ENCODE data around the gene ARSH. TPM values are rescaled to one million over a fixed set of nuclear protein-coding genes. Genes with fewer than 3 reads are reported as not detected.
"Not testable (repeated sequence)": the region's sequence is repeated elsewhere in the genome, so short reads cannot be mapped to it uniquely, and the experiment has no call there.

Gene ARSH, protein sequence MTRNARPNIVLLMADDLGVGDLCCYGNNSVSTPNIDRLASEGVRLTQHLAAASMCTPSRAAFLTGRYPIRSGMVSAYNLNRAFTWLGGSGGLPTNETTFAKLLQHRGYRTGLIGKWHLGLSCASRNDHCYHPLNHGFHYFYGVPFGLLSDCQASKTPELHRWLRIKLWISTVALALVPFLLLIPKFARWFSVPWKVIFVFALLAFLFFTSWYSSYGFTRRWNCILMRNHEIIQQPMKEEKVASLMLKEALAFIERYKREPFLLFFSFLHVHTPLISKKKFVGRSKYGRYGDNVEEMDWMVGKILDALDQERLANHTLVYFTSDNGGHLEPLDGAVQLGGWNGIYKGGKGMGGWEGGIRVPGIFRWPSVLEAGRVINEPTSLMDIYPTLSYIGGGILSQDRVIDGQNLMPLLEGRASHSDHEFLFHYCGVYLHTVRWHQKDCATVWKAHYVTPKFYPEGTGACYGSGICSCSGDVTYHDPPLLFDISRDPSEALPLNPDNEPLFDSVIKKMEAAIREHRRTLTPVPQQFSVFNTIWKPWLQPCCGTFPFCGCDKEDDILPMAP
- not detected for total RNA-seq

DNA sequence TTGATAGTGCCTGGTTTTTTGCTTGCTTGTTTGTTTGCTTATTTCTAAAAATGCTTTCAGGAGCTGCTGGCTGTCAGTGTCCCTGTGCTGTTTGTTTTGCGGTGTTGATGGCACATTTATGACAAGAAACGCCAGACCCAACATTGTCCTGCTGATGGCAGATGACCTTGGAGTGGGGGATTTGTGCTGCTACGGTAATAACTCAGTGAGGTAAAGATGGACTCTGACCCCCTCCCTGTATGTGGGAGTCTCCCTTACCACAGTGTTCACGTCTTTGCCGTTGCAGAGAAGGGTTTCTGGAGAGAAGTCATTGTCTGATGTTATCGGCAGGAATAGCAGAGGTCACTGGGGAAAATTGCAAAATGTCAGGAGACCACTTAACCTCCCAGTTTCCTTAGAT is at the start of gene ARSH:
TSS of gene ARSH (plus strand) at position 52 of the 400 bp plus-strand sequence. CDS start at position 119, 67 bp downstream.
- no peak within 1 kb of the TSS for H3K4me3 Mint-ChIP-seq
- H3K4me1 Mint-ChIP-seq (ENCODE audit: low read depth) = no peaks in the 10 kb centered on the region
- peaks cover 8% of the 10 kb centered on the region for H3K9me3 Mint-ChIP-seq
- no peak for DNase-seq
- no peak within 1 kb of the TSS for H3K27ac Mint-ChIP-seq
- CTCF ChIA-PET = no interaction called here
- no peaks in the 10 kb centered on the region for H3K27me3 Mint-ChIP-seq (ENCODE audit: low read depth)
- no peaks in the 10 kb centered on the region for H3K36me3 Mint-ChIP-seq (ENCODE audit: low read depth)
- intact Hi-C loops (cut with micrococcal nuclease) = no loop called here

DNA sequence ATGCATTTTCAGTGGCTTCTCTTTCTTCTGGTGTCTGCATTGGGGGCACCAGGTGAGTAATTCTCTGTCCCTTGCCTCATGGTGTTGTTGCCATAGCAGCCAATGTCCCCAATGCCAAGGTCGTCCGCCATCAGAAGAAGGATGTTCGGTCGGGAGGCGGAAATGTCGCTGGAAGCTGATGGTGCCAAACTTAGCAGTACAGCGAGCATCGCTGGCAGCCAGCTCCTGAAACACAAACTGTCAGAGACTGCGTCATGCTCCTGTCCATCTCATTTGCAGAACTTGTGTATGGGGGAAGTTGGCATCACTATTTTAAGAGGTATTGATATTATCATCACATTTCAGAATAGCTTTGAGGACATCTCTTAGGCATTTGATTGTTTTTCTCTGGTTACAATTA is 48.1 kb upstream of the ARSH start:
- no peaks in the 10 kb centered on the region for H3K4me1 Mint-ChIP-seq (ENCODE audit: low read depth)
- intact Hi-C loops (cut with micrococcal nuclease) = no loop called here
- no peaks in the 10 kb centered on the region for H3K9me3 Mint-ChIP-seq

DNA sequence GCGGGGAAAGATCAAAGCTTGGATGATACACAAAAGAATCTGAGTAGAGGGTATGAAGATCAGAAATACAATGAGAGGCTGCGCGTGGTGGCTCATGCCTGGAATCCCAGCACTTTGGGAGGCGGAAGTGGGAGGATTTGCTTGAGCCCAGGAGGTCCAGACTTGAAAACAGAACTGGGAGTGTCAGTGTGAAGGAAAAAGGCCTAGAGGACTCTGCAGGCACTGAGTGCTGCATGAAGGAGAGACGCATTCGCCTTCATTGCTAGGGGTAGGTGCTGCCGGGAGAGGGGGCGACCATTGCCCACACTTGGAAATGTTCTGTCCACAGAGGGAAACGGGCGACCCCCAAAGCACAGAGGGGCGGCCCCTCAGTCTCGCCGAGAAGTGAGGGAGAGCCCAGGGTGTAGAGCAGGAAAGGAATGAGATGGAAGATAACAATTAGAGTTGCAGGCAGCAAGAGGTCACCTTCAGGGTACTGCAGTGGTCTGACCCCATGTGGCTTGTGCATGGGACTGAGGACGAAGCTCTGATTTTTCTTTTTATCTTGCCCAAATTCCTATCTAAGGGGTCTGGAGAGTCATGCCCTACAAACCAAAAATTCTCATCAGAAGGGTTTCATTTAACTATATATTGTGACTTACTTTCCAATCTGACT is 45.4 kb upstream of the ARSH start:
- CTCF ChIA-PET = no interaction called here
- H3K27ac Mint-ChIP-seq = no peak overlapping the region
- peaks cover 2% of the 10 kb centered on the region for H3K4me1 Mint-ChIP-seq (ENCODE audit: low read depth)
- no peak overlapping the region for H3K4me3 Mint-ChIP-seq
- no peaks in the 10 kb centered on the region for H3K9me3 Mint-ChIP-seq
- no peak for DNase-seq
- intact Hi-C loops (cut with micrococcal nuclease) = no loop called here
- peaks cover 3% of the 10 kb centered on the region for H3K27me3 Mint-ChIP-seq (ENCODE audit: low read depth)
- no peaks in the 10 kb centered on the region for H3K36me3 Mint-ChIP-seq (ENCODE audit: low read depth)

More for the DNA sequence above, 48.1 kb upstream of the ARSH start:
- Mint-ChIP-seq H3K4me3 (no peak overlapping the region), H3K36me3 (ENCODE audit: low read depth) (no peaks in the 10 kb centered on the region), H3K27me3 (ENCODE audit: low read depth) (peaks cover 3% of the 10 kb centered on the region), H3K27ac (no peak overlapping the region)
- DNase-seq = no peak
- CTCF ChIA-PET = no interaction called here

DNA sequence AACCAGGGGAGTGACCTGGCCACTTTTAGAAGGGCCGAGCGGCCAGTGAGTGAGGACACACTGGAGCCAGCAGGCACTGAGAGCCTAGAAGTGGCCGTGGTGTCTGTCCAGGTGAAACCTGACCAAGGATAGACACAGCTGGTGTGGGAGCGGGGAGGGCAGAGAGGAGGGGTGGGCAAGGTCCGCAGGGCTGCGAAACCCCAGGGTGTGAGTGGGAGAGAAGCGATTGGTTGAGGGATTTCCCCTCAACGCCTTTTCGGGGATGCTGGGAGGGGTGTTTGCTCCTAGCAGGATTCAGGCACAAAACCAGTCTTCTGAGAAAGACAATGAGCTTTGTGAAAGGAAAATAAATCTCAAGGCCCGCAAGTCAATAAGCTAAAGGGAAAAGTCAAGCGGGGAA is 44.0 kb upstream of the ARSH start:
- no peak overlapping the region for H3K4me3 Mint-ChIP-seq
- H3K4me1 Mint-ChIP-seq (ENCODE audit: low read depth) = peaks cover 3% of the 10 kb centered on the region
- intact Hi-C loops (cut with micrococcal nuclease) = no loop called here
- CTCF ChIA-PET = no interaction called here
- no peak overlapping the region for H3K27ac Mint-ChIP-seq
- no peak for DNase-seq
- peaks cover 3% of the 10 kb centered on the region for H3K27me3 Mint-ChIP-seq (ENCODE audit: low read depth)
- H3K9me3 Mint-ChIP-seq = no peaks in the 10 kb centered on the region
- no peaks in the 10 kb centered on the region for H3K36me3 Mint-ChIP-seq (ENCODE audit: low read depth)

GRCh38 chrX:2963449-2963848 is 42.9 kb upstream of the ARSH start:
- CTCF ChIA-PET; intact Hi-C loops (cut with micrococcal nuclease); H3K36me3 Mint-ChIP-seq (ENCODE audit: low read depth); H3K27ac Mint-ChIP-seq; H3K4me3 Mint-ChIP-seq; DNase-seq; H3K27me3 Mint-ChIP-seq (ENCODE audit: low read depth); H3K9me3 Mint-ChIP-seq; H3K4me1 Mint-ChIP-seq (ENCODE audit: low read depth): not testable (repeated sequence)

DNA sequence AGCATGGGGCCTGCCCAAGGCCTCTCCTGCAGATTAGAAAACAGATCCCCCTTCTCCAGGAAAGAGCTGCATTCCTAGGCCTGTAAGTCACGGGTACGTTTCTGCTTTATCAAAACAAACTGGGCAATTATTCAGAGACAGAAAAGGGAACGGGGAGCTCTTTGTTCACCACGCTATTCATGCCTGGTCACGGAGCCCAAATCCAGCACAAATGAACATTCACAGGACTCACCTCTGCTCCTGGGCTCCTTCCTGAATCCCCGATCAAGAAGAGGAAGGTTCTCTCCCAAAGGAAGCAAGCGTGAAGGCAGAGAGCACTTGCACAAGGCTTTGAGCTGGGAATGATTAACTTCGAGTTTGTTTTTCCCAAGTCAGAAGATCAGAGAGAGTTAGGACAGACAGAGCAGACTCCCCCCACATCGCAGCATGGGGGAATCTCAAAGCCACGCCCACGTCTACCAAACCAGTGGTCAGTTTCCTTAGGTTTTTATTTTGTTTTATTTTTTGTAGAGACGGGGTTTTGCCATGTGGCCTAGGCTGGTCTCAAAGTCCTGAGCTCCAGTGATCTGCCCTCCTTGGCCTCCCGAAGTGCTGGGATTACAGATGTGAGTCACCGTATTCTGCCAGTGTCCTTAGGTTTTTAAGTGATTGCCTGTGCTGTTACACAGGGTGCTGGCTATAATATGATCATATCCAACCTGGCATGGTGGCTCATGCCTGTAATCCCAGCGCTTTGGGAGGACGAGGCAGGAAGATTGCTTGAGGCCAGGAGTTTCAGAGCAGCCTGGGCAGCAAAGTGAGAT is 42.2 kb upstream of the ARSH start:
- H3K27ac Mint-ChIP-seq; H3K9me3 Mint-ChIP-seq; DNase-seq; CTCF ChIA-PET; H3K4me1 Mint-ChIP-seq (ENCODE audit: low read depth); H3K36me3 Mint-ChIP-seq (ENCODE audit: low read depth); H3K4me3 Mint-ChIP-seq; intact Hi-C loops (cut with micrococcal nuclease); H3K27me3 Mint-ChIP-seq (ENCODE audit: low read depth): not testable (repeated sequence)

DNA sequence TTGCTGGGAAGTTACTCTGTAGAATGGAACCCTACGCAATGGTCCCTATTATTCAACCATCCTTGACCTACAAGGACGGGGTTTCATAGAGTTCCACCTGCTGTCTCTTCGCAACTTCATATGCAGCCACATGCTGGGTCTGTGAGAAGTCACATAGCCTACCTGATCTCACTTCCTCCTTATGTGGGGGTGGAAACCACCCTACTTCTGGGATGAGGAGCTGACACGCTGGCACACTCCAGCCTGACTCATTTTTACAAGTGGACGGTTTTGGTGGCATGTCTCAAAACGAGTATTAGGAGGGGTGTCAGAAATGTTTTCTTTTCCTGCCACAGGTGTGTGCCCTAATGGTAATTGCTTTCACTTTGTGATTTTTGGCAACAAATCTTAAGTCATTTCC is 40.4 kb upstream of the ARSH start:
- DNase-seq = peak; percentile 47
- Mint-ChIP-seq H3K9me3 (no peaks in the 10 kb centered on the region), H3K36me3 (ENCODE audit: low read depth) (no peaks in the 10 kb centered on the region), H3K4me1 (ENCODE audit: low read depth) (peaks cover 10% of the 10 kb centered on the region), H3K27ac (no peak overlapping the region), H3K4me3 (no peak overlapping the region), H3K27me3 (ENCODE audit: low read depth) (no peaks in the 10 kb centered on the region)
- CTCF ChIA-PET = no interaction called here
- intact Hi-C loops (cut with micrococcal nuclease) = loop anchor here (5.0 kb wide), 1 partner anchor 1304 kb away; no protein-coding TSS in a partner anchor

DNA sequence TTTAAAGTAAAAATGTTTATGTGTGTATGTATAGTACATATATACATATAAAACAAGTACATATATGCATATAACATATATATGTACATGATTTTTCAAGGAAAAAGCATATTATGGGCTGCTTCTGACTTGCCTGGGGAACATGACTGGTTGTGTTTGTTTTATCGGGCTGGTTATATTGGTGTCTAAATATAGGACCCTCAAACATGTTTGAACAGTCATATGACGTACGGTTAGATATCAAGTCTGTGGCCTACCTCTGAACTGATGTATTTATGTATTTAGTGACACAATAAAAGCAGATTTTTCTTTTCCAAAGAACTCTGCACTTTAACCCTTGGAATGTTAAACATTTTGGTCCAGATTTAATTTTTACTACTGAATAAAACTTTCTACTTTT is 39.3 kb upstream of the ARSH start:
- no peak for DNase-seq
- H3K27ac Mint-ChIP-seq = no peak overlapping the region
- H3K36me3 Mint-ChIP-seq (ENCODE audit: low read depth) = no peaks in the 10 kb centered on the region
- intact Hi-C loops (cut with micrococcal nuclease) = loop anchor here (5.0 kb wide), 1 partner anchor 1305 kb away; no protein-coding TSS in a partner anchor
- peaks cover 10% of the 10 kb centered on the region for H3K4me1 Mint-ChIP-seq (ENCODE audit: low read depth)
- no peaks in the 10 kb centered on the region for H3K9me3 Mint-ChIP-seq
- CTCF ChIA-PET = no interaction called here
- H3K4me3 Mint-ChIP-seq = no peak overlapping the region
- H3K27me3 Mint-ChIP-seq (ENCODE audit: low read depth) = no peaks in the 10 kb centered on the region

- no peaks in the 10 kb centered on the region for H3K36me3 Mint-ChIP-seq (ENCODE audit: low read depth)
- no peak for DNase-seq
- intact Hi-C loops (cut with micrococcal nuclease) = loop anchor here (5.0 kb wide), 1 partner anchor 1305 kb away; no protein-coding TSS in a partner anchor
- no peaks in the 10 kb centered on the region for H3K9me3 Mint-ChIP-seq
- H3K27me3 Mint-ChIP-seq (ENCODE audit: low read depth) = no peaks in the 10 kb centered on the region
- H3K4me3 Mint-ChIP-seq = no peak overlapping the region
- peaks cover 10% of the 10 kb centered on the region for H3K4me1 Mint-ChIP-seq (ENCODE audit: low read depth)
- CTCF ChIA-PET = no interaction called here
- no peak overlapping the region for H3K27ac Mint-ChIP-seq
Observed at GRCh38 chrX:2967584-2967983, 38.8 kb upstream of the ARSH start.

DNA sequence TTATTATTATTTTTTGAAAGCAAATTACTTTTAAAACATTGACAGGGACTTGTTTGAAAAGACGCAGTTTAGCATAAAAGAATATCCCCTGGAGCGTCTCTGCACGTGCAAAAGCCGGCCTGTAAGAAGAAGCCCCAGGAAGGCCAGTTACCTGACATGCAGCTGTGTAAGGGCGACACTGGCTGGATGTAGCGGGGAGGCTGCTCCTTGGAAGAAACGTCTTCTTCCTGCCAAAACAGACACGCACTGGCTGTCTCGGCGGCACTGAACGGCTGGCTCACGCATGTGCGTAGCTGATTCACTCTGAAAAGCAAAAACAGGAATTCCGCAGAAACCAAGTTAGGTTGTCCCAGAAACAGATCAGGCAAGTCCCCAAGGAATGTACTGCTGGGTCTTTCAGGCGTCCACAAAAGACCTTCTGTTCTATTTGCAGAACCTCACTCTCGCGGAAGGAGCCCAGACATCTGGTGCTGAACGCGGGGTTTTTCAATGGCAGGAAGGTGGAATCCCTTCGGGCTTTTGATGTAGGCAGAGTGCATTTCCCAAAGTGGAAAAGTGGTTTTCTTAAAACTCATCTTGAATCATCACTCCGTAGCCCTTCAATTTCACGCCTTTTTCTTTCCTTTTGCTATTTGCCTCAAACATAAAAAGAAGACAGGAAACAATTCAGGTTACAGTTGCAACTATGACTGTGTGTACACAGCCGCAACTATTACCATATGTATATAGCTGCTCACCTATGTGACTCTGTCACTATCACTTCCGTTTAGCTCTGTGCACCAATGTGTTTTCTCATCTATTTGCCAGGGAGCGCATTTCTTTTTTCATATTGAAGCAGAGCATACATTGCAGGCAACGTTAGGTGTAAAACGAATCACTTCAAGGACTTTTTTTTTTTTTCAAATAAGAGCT is 38.1 kb upstream of the ARSH start:
- H3K4me3 Mint-ChIP-seq = peak overlapping the region; percentile 24
- H3K9me3 Mint-ChIP-seq = no peaks in the 10 kb centered on the region
- CTCF ChIA-PET = no interaction called here
- H3K27ac Mint-ChIP-seq = peak overlapping the region; percentile 76
- intact Hi-C loops (cut with micrococcal nuclease) = loop anchor here (1.0 to 5.0 kb wide), 3 partner anchors 79 to 1306 kb away; no protein-coding TSS in a partner anchor
- H3K4me1 Mint-ChIP-seq (ENCODE audit: low read depth) = peaks cover 10% of the 10 kb centered on the region
- peak; percentile 61 for DNase-seq
- no peaks in the 10 kb centered on the region for H3K36me3 Mint-ChIP-seq (ENCODE audit: low read depth)
- no peaks in the 10 kb centered on the region for H3K27me3 Mint-ChIP-seq (ENCODE audit: low read depth)

GRCh38 chrX:2969021-2969420 is 37.3 kb upstream of the ARSH start:
- Mint-ChIP-seq H3K27me3 (ENCODE audit: low read depth) (peaks cover 2% of the 10 kb centered on the region), H3K9me3 (no peaks in the 10 kb centered on the region), H3K27ac (no peak overlapping the region), H3K4me1 (ENCODE audit: low read depth) (peaks cover 10% of the 10 kb centered on the region), H3K4me3 (no peak overlapping the region), H3K36me3 (ENCODE audit: low read depth) (no peaks in the 10 kb centered on the region)
- CTCF ChIA-PET = no interaction called here
- no peak for DNase-seq
- intact Hi-C loops (cut with micrococcal nuclease) = loop anchor here (5.0 kb wide), 1 partner anchor 1307 kb away; no protein-coding TSS in a partner anchor
